NCI-H2227 (cell line): ENCODE results near the gene NME2.
"Not testable (repeated sequence)": the region's sequence is repeated elsewhere in the genome, so short reads cannot be mapped to it uniquely, and the experiment has no call there.

Experiments
- DNase-seq: peaks from one replicate; lab custom pipeline; 2025; ENCODE audit not compliant: unreplicated experiment; lab: John Stamatoyannopoulos, UW

The NME2 gene

GRCh38 chr17:51166198-51166986 is at the start of gene NME2:
TSS of gene NME2 (plus strand) at chr17:51166411. CDS start at chr17:51166831, 420 bp downstream.
- DNase-seq: peak; percentile 94

DNA sequence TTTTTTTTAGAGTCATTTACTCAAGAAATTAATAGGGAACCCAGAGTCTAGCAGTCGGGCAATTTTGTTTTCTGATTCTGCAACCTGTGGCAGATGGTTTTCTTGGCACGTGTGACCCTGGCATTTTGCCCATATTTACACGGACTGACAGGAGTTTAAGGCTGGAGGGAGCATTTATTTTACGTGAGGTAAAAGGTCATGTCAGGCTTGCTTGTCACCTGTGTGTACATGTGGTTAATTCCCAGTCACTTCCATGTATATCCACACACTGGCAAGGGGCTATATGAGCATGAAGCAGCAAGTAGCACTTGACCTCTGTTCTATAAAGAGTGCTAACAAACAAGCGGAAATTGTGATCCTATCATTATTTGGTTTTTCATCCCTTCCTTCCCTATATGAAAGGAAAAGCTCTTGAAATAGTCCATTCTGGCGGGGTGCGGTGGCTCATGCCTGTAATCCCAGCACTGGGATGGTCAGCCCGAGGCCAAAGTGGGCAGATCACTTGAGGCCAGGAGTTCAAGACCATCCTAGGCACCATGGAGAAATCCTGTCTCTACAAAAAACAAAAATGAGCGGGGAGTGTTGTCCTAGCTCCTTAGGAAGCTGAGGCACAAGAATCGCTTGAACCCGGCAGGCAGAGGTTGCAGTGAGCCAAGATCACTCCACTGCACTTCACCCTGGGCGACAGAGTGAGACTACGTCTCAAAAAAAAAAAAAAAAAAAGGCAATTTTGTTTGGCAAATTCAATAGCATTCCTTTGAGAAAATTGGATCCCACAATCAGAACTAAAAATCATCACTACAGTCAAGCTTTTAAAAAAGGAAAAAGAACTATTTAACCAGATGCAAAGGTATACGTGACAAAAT is 47.6 kb upstream of the NME2 start:
- DNase-seq: peak; percentile 79

GRCh38 chr17:51119415-51120356 is 46.5 kb upstream of the NME2 start:
- peak; percentile 57 for DNase-seq

- DNase-seq: peak; percentile 74
Measured at GRCh38 chr17:51120357-51120738, 45.9 kb upstream of the NME2 start.

GRCh38 chr17:51120739-51121619 is 45.2 kb upstream of the NME2 start, which contains the start of gene SPAG9:
TSS of gene SPAG9 (minus strand) at chr17:51120868. CDS start at chr17:51120656, 212 bp downstream.
- peak; percentile 98 for DNase-seq

- peak; percentile 82 for DNase-seq
Measured at GRCh38 chr17:51121620-51122472, 44.4 kb upstream of the NME2 start.

DNA sequence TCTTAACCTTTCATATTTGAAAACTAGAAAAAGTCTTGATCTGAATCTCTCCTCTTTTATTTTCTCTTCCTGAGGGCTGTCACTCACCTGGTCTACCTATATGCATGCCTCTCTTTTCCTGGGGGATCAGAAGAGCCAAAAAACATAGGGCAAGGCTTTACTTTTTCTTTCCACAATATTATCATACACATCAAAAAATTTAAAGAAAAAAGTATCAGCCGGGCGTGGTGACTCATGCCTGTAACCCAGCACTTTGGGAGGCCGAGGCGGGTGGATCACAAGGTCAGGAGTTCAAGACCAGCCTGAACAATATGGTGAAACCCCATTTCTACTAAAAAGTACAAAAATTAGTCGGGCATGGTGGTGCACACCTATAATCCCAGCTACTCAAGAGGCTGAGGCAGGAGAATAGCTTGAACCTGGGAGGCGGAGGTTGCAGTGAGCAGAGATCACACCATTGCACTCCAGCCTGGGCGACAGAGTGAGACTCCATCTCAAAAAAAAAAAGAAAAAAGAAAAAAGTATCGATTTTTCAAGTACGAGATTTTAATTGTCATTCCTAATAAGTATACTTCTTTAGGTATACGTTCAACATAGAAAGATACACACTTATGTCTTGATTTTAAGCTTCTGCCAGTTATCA is 43.6 kb upstream of the NME2 start:
- not testable (repeated sequence) for DNase-seq

DNA sequence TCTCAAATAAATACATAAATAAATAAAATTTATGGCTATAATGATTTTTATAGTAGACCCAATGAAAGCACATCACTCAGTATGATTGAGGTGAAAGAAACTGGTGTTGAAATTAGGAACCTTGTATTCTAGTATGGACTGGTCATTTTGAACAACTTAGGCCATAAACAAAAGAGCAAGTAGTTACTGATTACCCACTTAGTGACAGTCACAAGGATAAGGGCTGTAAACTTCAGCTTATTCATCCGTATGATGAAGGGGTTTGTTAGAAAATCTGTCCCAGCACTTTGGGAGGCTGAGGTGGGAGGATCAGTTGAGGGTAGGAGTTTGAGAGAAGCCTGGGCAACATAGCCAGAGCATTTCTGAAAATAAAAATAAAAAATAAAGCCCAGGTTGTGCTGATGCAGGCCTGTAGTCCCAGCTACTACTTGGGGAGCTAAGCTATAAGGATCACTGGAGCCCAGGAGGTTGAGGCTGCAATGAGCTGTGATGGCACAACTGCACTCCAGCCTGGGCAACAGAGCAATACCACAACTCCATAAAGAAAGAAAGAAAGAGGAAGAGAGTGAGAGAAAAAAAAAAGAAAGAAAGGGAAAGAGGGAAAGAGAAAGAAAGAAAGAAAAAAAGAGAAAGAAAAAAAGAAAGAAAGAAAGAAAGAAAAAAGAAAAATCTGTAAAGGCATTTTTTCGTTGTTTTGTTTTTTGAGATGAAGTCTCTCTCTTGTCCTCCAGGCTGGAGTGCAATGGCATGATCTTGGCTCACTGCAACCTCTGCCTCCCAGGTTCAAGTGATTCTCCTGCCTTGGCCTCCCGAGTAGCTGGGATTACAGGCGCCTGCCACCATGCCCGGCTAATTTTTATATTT is 41.3 kb upstream of the NME2 start:
- DNase-seq: no peak

GRCh38 chr17:51128076-51128475 is 38.1 kb upstream of the NME2 start:
- DNase-seq: no peak

DNA sequence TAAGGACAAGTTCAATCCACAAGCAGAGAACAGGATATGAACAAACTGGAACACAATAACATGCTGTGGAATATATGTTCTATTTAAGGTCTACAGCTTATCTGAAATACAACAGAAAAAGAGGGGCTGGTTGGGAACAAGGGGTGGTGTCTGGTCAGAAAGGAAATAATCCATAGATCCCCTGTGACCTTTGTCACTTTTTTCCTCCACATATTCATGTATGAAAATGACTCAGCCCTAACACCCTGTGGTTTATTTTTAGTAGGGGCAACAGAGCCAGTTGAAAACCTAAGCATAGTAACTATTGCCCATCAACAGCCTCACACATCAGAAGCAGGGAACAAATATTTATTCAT is 33.3 kb upstream of the NME2 start:
- no peak for DNase-seq

- DNase-seq: no peak
Measured at GRCh38 chr17:51133365-51133764, 32.8 kb upstream of the NME2 start.

- DNase-seq: no peak
Measured at GRCh38 chr17:51135956-51136355, 30.3 kb upstream of the NME2 start.

DNA sequence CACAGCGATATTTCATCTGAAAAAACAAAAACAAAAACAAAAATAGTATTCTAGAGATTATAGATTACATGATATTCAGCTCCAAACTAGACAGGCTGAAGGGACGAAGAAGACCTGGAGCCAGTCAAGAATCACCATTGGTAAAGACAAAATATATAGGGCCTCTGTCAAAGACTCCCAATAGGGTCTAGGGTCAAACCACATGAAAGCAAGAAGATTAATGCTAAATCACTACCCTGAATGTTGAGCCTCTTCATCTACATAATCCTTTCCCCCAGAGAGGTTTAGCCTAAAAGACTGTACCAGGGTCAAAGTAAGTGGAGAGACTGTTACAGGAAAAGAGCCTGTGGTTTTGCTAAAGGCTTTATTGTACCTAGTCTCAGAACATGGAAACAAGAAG is 23.6 kb upstream of the NME2 start:
- no peak for DNase-seq

DNA sequence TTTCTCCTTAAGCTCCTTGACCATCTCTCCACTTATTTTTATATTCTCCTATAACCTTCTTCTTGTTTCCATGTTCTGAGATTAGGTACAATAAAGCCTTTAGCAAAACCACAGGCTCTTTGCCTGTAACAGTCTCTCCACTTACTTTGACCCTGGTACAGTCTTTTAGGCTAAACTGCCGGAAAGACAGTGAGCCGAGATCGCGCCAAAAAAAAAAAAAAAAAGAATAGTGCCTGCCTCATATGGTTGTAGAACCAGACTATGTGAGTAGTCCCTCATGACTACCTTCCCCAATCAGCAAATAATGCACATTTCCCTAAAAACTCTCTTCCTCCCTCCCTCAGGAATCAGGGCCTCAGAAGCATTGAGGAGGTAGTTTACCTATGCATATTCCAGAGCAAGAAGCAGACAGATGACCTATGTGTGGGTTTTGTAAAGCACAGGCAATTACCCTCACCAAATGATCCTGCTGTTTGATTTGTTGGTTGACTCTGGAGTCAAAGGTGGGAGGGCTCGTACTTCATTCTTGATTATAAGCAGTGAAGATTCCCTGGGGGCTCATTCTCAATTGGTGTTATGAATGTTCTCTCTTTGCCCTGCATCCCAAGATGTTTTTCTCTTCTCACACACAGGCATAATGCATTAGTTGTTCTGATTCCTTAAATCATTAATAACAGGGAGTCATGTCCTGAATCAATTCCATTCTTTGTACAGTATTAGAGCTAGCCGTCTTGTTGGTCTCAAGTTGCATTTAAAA is 21.8 kb upstream of the NME2 start:
- peak; percentile 40 for DNase-seq

GRCh38 chr17:51147650-51148049 is 18.6 kb upstream of the NME2 start:
- no peak for DNase-seq

DNA sequence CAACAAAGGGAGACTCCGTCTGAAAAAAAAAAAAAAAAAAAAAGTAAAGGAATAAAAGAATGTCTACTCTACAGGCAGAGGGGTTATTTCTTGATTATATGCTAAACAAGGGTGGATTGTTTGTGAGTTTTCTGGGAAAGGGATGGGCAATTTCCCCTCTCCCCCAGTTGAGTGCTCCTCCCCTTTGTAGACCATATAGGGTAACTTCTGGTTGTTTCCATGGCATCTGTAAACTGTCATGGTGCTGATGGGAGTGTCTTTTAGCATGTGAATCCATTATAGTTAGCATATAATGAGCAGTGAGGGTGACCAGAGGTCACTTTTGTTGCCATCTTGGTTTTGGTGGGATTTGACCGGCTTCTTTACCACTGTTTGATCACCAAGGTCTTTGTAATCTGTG is 17.0 kb upstream of the NME2 start:
- no peak for DNase-seq

DNA sequence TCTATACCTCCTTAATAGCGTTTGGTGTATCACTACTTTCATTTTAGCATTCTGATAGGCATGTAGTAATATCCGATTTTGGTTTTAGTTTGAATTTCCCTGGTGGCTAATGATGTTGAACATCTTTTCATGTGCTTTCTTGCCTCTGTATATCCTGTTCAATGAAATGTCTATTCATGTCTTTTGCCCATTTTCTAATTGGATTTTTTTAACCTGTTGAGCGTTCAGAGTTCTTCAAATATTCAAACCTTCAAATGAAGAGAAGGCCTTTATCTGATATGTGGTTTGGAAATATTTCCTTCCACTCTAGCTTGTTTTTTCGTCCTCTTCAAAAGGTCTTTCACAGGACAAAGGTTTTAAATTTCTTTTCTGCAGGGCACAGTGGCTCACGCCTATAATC is 15.3 kb upstream of the NME2 start:
- no peak for DNase-seq
